HepG2 (cell line): ENCODE data around the gene SRC. TPM values are rescaled to one million over a fixed set of nuclear protein-coding genes. Genes with fewer than 3 reads are reported as not detected.

Experiments
- CENPT ChIP-seq: sonication (generic); formaldehyde crosslinking; IDR thresholded peaks from 2 replicates; pipeline ENCODE4 v1.8.0; 2022; ENCODE audit warnings: low read depth, mild to moderate bottlenecking, moderate library complexity, missing genetic modification reagents
- HDAC1 ChIP-seq: sonication (generic); formaldehyde crosslinking; IDR thresholded peaks from 2 replicates; pipeline ENCODE4 v1.5.1; 2020; ENCODE audit warnings: mild to moderate bottlenecking, missing genetic modification reagents
- PCBP1 ChIP-seq: fragments of 200-400 bp; formaldehyde crosslinking; IDR thresholded peaks from 2 replicates; pipeline ENCODE4 v1.6.1; 2017; ENCODE audit warnings: mild to moderate bottlenecking, low read depth, low read length, borderline replicate concordance
- SNAPC2 ChIP-seq: sonication (generic); formaldehyde crosslinking; IDR thresholded peaks from 2 replicates; pipeline ENCODE4 v1.8.1; 2022; ENCODE audit warnings: mild to moderate bottlenecking, missing genetic modification reagents
- SRF ChIP-seq: IDR thresholded peaks from 2 replicates; pipeline ENCODE4 v1.6.1; 2011; ENCODE audit warnings: mild to moderate bottlenecking, low read depth, low read length, moderate library complexity
- TOE1 ChIP-seq: sonication (generic); formaldehyde crosslinking; IDR thresholded peaks from 2 replicates; pipeline ENCODE4 v1.4.0; 2020; ENCODE audit warnings: mild to moderate bottlenecking, missing genetic modification reagents
- ZBTB20 ChIP-seq: sonication (generic); formaldehyde crosslinking; IDR thresholded peaks from 2 replicates; pipeline ENCODE4 v1.8.1; 2023; ENCODE audit warnings: missing genetic modification reagents, low read depth, mild to moderate bottlenecking, borderline replicate concordance
- polyA plus RNA-seq, 8 experiments: library from polyadenylated mRNA; depleted of rRNA in 3 of 8; stranded (reverse) in 7 of 8; unstranded in 1 of 8; fragments of >200 nt; fragmentation: Illumina TruSeq in 4 of 8; extraction: Trizol in 4 of 8; gene quantifications; 2 replicates each; pipeline versions ENCODE4 v1.2.1 to v1.2.3, GENCODE V29; 2011 to 2016; ENCODE audit warnings: low read depth in 4 of 8, missing spikeins in 1 of 8, mixed read lengths in 1 of 8; ENCODE audit not compliant: insufficient read depth in 1 of 8
- total RNA-seq, 5 experiments: library from RNA; depleted of rRNA; stranded (reverse); fragments of >200 nt; fragmentation: Illumina TruSeq; extraction: Trizol; gene quantifications; 2 replicates each; pipeline ENCODE4 v1.2.3, GENCODE V29; 2016; ENCODE audit warnings: low read depth in 1 of 5
- TF ChIP-seq, protein P1 (sequence below): sonication (generic); formaldehyde crosslinking; IDR thresholded peaks from 2 replicates; pipeline ENCODE4 v1.9.0; 2021; ENCODE audit warnings: missing genetic modification reagents, borderline replicate concordance
- TF ChIP-seq, protein P2 (sequence below): sonication (generic); formaldehyde crosslinking; conservative IDR thresholded peaks from 2 replicates; pipeline ENCODE4 v1.4.0; 2020; ENCODE audit warnings: missing genetic modification reagents
- TF ChIP-seq, protein P3 (sequence below): IDR thresholded peaks from 2 replicates; pipeline ENCODE4 v1.6.1; 2012; ENCODE audit warnings: low read length, improper control_type of control experiment
- TF ChIP-seq, protein P4 (sequence below): sonication (generic); formaldehyde crosslinking; IDR thresholded peaks from 2 replicates; pipeline ENCODE4 v1.4.0; 2020; ENCODE audit warnings: missing genetic modification reagents, borderline replicate concordance
- TF ChIP-seq, protein P5 (sequence below): sonication (generic); formaldehyde crosslinking; IDR thresholded peaks from 2 replicates; pipeline ENCODE4 v1.5.1; 2020; ENCODE audit warnings: missing genetic modification reagents, mild to moderate bottlenecking, borderline replicate concordance
- TF ChIP-seq, protein P6 (sequence below): IDR thresholded peaks from 2 replicates; pipeline ENCODE4 v1.6.1; 2016

SRC gene
- total and polyA plus RNA-seq, 2 of the 13 experiments (the other 11 are each of a cell fraction or from before 2014, with no cell fraction given), result 54.7 to 192 TPM

DNA sequence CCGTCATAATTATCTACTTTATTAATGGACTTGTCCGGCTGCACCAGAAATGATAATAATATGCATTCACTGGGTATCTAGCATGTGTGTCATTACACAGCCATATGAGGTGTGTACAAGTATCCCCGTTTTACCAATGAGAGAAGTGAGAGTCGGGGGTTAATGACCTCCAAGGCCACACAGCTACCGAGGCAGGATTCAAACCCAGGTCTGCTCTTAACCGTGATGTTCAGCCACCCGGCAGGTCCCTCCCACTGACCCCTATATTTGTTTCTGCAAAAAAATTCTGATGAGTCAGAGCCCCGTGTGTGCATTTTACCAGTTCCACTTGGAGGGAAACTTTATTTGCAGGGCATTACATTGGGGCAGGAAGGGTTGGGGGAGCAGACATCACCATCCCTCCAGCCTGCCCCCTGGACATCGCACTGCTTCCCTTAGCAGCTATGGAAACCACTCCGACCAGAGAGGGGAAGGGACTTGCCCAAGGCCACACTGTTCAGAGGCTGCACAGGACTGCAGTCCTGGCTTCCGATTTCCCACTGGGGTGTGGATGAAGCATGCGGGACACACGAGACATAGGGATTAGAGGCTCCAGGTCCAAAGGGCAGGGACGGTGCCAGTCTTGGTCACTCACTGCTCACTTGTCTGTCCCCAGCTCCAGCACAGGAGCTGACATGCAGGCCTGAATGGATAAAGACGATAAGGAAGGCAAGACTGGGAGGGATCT is 10.1 kb upstream of the SRC start (continued):
- TF ChIP-seq, protein P1, sequence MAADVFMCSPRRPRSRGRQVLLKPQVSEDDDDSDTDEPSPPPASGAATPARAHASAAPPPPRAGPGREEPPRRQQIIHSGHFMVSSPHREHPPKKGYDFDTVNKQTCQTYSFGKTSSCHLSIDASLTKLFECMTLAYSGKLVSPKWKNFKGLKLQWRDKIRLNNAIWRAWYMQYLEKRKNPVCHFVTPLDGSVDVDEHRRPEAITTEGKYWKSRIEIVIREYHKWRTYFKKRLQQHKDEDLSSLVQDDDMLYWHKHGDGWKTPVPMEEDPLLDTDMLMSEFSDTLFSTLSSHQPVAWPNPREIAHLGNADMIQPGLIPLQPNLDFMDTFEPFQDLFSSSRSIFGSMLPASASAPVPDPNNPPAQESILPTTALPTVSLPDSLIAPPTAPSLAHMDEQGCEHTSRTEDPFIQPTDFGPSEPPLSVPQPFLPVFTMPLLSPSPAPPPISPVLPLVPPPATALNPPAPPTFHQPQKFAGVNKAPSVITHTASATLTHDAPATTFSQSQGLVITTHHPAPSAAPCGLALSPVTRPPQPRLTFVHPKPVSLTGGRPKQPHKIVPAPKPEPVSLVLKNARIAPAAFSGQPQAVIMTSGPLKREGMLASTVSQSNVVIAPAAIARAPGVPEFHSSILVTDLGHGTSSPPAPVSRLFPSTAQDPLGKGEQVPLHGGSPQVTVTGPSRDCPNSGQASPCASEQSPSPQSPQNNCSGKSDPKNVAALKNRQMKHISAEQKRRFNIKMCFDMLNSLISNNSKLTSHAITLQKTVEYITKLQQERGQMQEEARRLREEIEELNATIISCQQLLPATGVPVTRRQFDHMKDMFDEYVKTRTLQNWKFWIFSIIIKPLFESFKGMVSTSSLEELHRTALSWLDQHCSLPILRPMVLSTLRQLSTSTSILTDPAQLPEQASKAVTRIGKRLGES (CRISPR knock-in tag), result no peak
- TF ChIP-seq SRF (no peak), TOE1 (CRISPR knock-in tag) (no peak), HDAC1 (CRISPR knock-in tag) (peak; percentile 86), PCBP1 (no peak), ZBTB20 (CRISPR knock-in tag) (peak; percentile 41; the same call in 1 of the 2 replicates), SNAPC2 (CRISPR knock-in tag) (no peak), CENPT (no peak)
- TF ChIP-seq, protein P2, sequence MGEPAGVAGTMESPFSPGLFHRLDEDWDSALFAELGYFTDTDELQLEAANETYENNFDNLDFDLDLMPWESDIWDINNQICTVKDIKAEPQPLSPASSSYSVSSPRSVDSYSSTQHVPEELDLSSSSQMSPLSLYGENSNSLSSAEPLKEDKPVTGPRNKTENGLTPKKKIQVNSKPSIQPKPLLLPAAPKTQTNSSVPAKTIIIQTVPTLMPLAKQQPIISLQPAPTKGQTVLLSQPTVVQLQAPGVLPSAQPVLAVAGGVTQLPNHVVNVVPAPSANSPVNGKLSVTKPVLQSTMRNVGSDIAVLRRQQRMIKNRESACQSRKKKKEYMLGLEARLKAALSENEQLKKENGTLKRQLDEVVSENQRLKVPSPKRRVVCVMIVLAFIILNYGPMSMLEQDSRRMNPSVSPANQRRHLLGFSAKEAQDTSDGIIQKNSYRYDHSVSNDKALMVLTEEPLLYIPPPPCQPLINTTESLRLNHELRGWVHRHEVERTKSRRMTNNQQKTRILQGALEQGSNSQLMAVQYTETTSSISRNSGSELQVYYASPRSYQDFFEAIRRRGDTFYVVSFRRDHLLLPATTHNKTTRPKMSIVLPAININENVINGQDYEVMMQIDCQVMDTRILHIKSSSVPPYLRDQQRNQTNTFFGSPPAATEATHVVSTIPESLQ, result no peak
- TF ChIP-seq, protein P3, sequence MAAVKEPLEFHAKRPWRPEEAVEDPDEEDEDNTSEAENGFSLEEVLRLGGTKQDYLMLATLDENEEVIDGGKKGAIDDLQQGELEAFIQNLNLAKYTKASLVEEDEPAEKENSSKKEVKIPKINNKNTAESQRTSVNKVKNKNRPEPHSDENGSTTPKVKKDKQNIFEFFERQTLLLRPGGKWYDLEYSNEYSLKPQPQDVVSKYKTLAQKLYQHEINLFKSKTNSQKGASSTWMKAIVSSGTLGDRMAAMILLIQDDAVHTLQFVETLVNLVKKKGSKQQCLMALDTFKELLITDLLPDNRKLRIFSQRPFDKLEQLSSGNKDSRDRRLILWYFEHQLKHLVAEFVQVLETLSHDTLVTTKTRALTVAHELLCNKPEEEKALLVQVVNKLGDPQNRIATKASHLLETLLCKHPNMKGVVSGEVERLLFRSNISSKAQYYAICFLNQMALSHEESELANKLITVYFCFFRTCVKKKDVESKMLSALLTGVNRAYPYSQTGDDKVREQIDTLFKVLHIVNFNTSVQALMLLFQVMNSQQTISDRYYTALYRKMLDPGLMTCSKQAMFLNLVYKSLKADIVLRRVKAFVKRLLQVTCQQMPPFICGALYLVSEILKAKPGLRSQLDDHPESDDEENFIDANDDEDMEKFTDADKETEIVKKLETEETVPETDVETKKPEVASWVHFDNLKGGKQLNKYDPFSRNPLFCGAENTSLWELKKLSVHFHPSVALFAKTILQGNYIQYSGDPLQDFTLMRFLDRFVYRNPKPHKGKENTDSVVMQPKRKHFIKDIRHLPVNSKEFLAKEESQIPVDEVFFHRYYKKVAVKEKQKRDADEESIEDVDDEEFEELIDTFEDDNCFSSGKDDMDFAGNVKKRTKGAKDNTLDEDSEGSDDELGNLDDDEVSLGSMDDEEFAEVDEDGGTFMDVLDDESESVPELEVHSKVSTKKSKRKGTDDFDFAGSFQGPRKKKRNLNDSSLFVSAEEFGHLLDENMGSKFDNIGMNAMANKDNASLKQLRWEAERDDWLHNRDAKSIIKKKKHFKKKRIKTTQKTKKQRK, result no peak
- TF ChIP-seq, protein P4, sequence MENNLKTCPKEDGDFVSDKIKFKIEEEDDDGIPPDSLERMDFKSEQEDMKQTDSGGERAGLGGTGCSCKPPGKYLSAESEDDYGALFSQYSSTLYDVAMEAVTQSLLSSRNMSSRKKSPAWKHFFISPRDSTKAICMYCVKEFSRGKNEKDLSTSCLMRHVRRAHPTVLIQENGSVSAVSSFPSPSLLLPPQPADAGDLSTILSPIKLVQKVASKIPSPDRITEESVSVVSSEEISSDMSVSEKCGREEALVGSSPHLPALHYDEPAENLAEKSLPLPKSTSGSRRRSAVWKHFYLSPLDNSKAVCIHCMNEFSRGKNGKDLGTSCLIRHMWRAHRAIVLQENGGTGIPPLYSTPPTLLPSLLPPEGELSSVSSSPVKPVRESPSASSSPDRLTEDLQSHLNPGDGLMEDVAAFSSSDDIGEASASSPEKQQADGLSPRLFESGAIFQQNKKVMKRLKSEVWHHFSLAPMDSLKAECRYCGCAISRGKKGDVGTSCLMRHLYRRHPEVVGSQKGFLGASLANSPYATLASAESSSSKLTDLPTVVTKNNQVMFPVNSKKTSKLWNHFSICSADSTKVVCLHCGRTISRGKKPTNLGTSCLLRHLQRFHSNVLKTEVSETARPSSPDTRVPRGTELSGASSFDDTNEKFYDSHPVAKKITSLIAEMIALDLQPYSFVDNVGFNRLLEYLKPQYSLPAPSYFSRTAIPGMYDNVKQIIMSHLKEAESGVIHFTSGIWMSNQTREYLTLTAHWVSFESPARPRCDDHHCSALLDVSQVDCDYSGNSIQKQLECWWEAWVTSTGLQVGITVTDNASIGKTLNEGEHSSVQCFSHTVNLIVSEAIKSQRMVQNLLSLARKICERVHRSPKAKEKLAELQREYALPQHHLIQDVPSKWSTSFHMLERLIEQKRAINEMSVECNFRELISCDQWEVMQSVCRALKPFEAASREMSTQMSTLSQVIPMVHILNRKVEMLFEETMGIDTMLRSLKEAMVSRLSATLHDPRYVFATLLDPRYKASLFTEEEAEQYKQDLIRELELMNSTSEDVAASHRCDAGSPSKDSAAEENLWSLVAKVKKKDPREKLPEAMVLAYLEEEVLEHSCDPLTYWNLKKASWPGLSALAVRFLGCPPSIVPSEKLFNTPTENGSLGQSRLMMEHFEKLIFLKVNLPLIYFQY, result no peak
- TF ChIP-seq, protein P5, sequence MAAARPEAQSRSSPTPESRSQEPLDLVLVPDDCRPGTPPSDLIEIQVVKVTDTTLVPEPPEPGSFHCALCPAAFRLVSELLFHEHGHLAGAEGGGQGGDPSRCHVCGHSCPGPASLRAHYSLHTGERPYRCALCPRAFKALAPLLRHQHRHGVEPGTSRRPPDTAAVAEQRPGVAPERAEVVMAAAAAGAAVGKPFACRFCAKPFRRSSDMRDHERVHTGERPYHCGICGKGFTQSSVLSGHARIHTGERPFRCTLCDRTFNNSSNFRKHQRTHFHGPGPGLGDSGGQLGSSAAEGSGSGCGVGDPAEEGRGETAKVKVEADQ, result no peak
- TF ChIP-seq, protein P6, sequence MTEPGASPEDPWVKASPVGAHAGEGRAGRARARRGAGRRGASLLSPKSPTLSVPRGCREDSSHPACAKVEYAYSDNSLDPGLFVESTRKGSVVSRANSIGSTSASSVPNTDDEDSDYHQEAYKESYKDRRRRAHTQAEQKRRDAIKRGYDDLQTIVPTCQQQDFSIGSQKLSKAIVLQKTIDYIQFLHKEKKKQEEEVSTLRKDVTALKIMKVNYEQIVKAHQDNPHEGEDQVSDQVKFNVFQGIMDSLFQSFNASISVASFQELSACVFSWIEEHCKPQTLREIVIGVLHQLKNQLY (CRISPR knock-in tag), result peak; percentile 88; the same call in 1 of the 2 replicates
